Dendritic cell treated with granulocyte-macrophage colony-stimulating factor and Interleukin-4, amounts not matched to agents 40 ng/mL and 50 ng/mL, for 4 days (primary cell): ENCODE results near the gene CD177.
"Not testable (repeated sequence)": the region's sequence is repeated elsewhere in the genome, so short reads cannot be mapped to it uniquely, and the experiment has no call there.

Experiments used
- H3K27ac Mint-ChIP-seq: one replicate; pipeline ENCODE4 v1.8.0; 2022; ENCODE audit warnings: mild to moderate bottlenecking, mixed read lengths
- H3K27me3 Mint-ChIP-seq: one replicate; pipeline ENCODE4 v1.8.0; 2022; ENCODE audit warnings: mild to moderate bottlenecking, mixed read lengths
- H3K36me3 Mint-ChIP-seq: one replicate; pipeline ENCODE4 v1.8.0; 2022; ENCODE audit warnings: low read depth, mixed read lengths
- H3K4me1 Mint-ChIP-seq: one replicate; pipeline ENCODE4 v1.8.0; 2022; ENCODE audit warnings: low read depth, mixed read lengths
- H3K4me3 Mint-ChIP-seq: one replicate; pipeline ENCODE4 v1.8.0; 2022; ENCODE audit warnings: mild to moderate bottlenecking, moderate library complexity, mixed read lengths
- H3K9me3 Mint-ChIP-seq: one replicate; pipeline ENCODE4 v1.8.0; 2022; ENCODE audit warnings: mixed read lengths
- intact Hi-C: fragments of 100-400 bp; cut with micrococcal nuclease; formaldehyde crosslinking; loops from one replicate; pipeline ENCODE4 v1.15.0; 2022

Gene CD177

GRCh38 chr19:43342104-43342503 lies 11.4 kb upstream of the CD177 start:
- H3K27me3 Mint-ChIP-seq, result peaks cover 13% of the 10 kb centered on the region
- H3K9me3 Mint-ChIP-seq, result peaks cover 14% of the 10 kb centered on the region
- intact Hi-C loops, H3K36me3 Mint-ChIP-seq, H3K4me3 Mint-ChIP-seq, H3K27ac Mint-ChIP-seq: not testable (repeated sequence)
- peaks cover 35% of the 10 kb centered on the region for H3K4me1 Mint-ChIP-seq

- intact Hi-C loops, H3K27ac Mint-ChIP-seq, H3K4me3 Mint-ChIP-seq, H3K36me3 Mint-ChIP-seq: not testable (repeated sequence)
- Mint-ChIP-seq H3K4me1 (peaks cover 35% of the 10 kb centered on the region), H3K9me3 (peaks cover 22% of the 10 kb centered on the region), H3K27me3 (peaks cover 12% of the 10 kb centered on the region)
These were observed 9.1 kb upstream of the CD177 start for GRCh38 chr19:43344347-43344925.

- H3K36me3 Mint-ChIP-seq, H3K27ac Mint-ChIP-seq, intact Hi-C loops, H3K4me3 Mint-ChIP-seq: not testable (repeated sequence)
- Mint-ChIP-seq H3K4me1 (peaks cover 17% of the 10 kb centered on the region), H3K9me3 (peaks cover 11% of the 10 kb centered on the region), H3K27me3 (peaks cover 14% of the 10 kb centered on the region)
These were observed 3.7 kb upstream of the CD177 start for GRCh38 chr19:43349813-43350212.

- intact Hi-C loops, result no loop called here
- H3K27me3 Mint-ChIP-seq, result peaks cover 18% of the 10 kb centered on the region
- H3K9me3 Mint-ChIP-seq, result peaks cover 7% of the 10 kb centered on the region
- no peak overlapping the region for H3K27ac Mint-ChIP-seq
- no peaks in the 10 kb centered on the region for H3K36me3 Mint-ChIP-seq
- peaks cover 17% of the 10 kb centered on the region for H3K4me1 Mint-ChIP-seq
- no peak overlapping the region for H3K4me3 Mint-ChIP-seq
These were observed 1.3 kb upstream of the CD177 start for GRCh38 chr19:43351998-43352746.

GRCh38 chr19:43354305-43354627 lies 780 bp downstream of the CD177 start:
- H3K4me3 Mint-ChIP-seq, result no peak overlapping the region
- H3K27me3 Mint-ChIP-seq, result peaks cover 18% of the 10 kb centered on the region
- H3K27ac Mint-ChIP-seq, result no peak overlapping the region
- peaks cover 17% of the 10 kb centered on the region for H3K4me1 Mint-ChIP-seq
- no peaks in the 10 kb centered on the region for H3K36me3 Mint-ChIP-seq
- no peaks in the 10 kb centered on the region for H3K9me3 Mint-ChIP-seq
- intact Hi-C loops, result no loop called here

- H3K27me3 Mint-ChIP-seq, result peaks cover 17% of the 10 kb centered on the region
- intact Hi-C loops, H3K9me3 Mint-ChIP-seq, H3K4me3 Mint-ChIP-seq, H3K27ac Mint-ChIP-seq, H3K36me3 Mint-ChIP-seq: not testable (repeated sequence)
- H3K4me1 Mint-ChIP-seq, result peaks cover 17% of the 10 kb centered on the region
These were observed 3.3 kb downstream of the CD177 start for GRCh38 chr19:43356749-43357148.

- no peaks in the 10 kb centered on the region for H3K9me3 Mint-ChIP-seq
- H3K36me3 Mint-ChIP-seq, result no peaks in the 10 kb centered on the region
- no peaks in the 10 kb centered on the region for H3K4me1 Mint-ChIP-seq
- peaks cover 1% of the 10 kb centered on the region for H3K27me3 Mint-ChIP-seq
- intact Hi-C loops, result no loop called here
- no peak overlapping the region for H3K27ac Mint-ChIP-seq
- H3K4me3 Mint-ChIP-seq, result no peak overlapping the region
These were observed 8.7 kb downstream of the CD177 start for GRCh38 chr19:43362179-43362578.

- no peaks in the 10 kb centered on the region for H3K36me3 Mint-ChIP-seq
- H3K4me3 Mint-ChIP-seq, result no peak overlapping the region
- peaks cover 1% of the 10 kb centered on the region for H3K27me3 Mint-ChIP-seq
- no peaks in the 10 kb centered on the region for H3K4me1 Mint-ChIP-seq
- intact Hi-C loops, result no loop called here
- no peak overlapping the region for H3K27ac Mint-ChIP-seq
- H3K9me3 Mint-ChIP-seq, result no peaks in the 10 kb centered on the region
These were observed 9.3 kb downstream of the CD177 start for GRCh38 chr19:43362745-43363144.

- H3K27ac Mint-ChIP-seq, intact Hi-C loops, H3K9me3 Mint-ChIP-seq: not testable (repeated sequence)
These were observed 12.2 kb downstream of the CD177 start for GRCh38 chr19:43365677-43366076.

GRCh38 chr19:43367822-43368221 lies 14.3 kb downstream of the CD177 start:
- Mint-ChIP-seq H3K27me3 (peaks cover 5% of the 10 kb centered on the region), H3K4me3 (no peak overlapping the region), H3K36me3 (no peaks in the 10 kb centered on the region), H3K9me3 (no peaks in the 10 kb centered on the region), H3K27ac (no peak overlapping the region), H3K4me1 (peaks cover 8% of the 10 kb centered on the region)
- intact Hi-C loops, result no loop called here

More at GRCh38 chr19:43365677-43366076, 12.2 kb downstream of the CD177 start:
- not testable (repeated sequence) for H3K27me3 Mint-ChIP-seq, H3K4me1 Mint-ChIP-seq, H3K4me3 Mint-ChIP-seq, H3K36me3 Mint-ChIP-seq

- H3K9me3 Mint-ChIP-seq, intact Hi-C loops, H3K4me3 Mint-ChIP-seq, H3K36me3 Mint-ChIP-seq, H3K27me3 Mint-ChIP-seq, H3K27ac Mint-ChIP-seq: not testable (repeated sequence)
- H3K4me1 Mint-ChIP-seq, result peaks cover 11% of the 10 kb centered on the region
These were observed 15.4 kb downstream of the CD177 start for GRCh38 chr19:43368897-43369296.

- H3K9me3 Mint-ChIP-seq, result no peaks in the 10 kb centered on the region
- H3K36me3 Mint-ChIP-seq, result no peaks in the 10 kb centered on the region
These were observed 18.4 kb downstream of the CD177 start for GRCh38 chr19:43371909-43372308.

GRCh38 chr19:43372462-43372861 lies 19.0 kb downstream of the CD177 start:
- H3K4me1 Mint-ChIP-seq, result peaks cover 11% of the 10 kb centered on the region
- no peak overlapping the region for H3K4me3 Mint-ChIP-seq
- H3K36me3 Mint-ChIP-seq, result no peaks in the 10 kb centered on the region
- no peak overlapping the region for H3K27ac Mint-ChIP-seq
- intact Hi-C loops, result no loop called here
- peaks cover 4% of the 10 kb centered on the region for H3K27me3 Mint-ChIP-seq
- no peaks in the 10 kb centered on the region for H3K9me3 Mint-ChIP-seq

More at GRCh38 chr19:43371909-43372308, 18.4 kb downstream of the CD177 start:
- intact Hi-C loops, result no loop called here
- no peak overlapping the region for H3K27ac Mint-ChIP-seq
- peaks cover 4% of the 10 kb centered on the region for H3K27me3 Mint-ChIP-seq
- no peak overlapping the region for H3K4me3 Mint-ChIP-seq
- H3K4me1 Mint-ChIP-seq, result peaks cover 11% of the 10 kb centered on the region

GRCh38 chr19:43377624-43378023 lies 24.1 kb downstream of the CD177 start:
- H3K27me3 Mint-ChIP-seq, H3K4me3 Mint-ChIP-seq, H3K27ac Mint-ChIP-seq, intact Hi-C loops, H3K36me3 Mint-ChIP-seq, H3K4me1 Mint-ChIP-seq, H3K9me3 Mint-ChIP-seq: not testable (repeated sequence)

GRCh38 chr19:43380008-43380407 lies 26.5 kb downstream of the CD177 start:
- intact Hi-C loops, result no loop called here
- no peak overlapping the region for H3K27ac Mint-ChIP-seq
- H3K9me3 Mint-ChIP-seq, result no peaks in the 10 kb centered on the region
- no peaks in the 10 kb centered on the region for H3K4me1 Mint-ChIP-seq
- no peaks in the 10 kb centered on the region for H3K36me3 Mint-ChIP-seq
- H3K4me3 Mint-ChIP-seq, result no peak overlapping the region
- H3K27me3 Mint-ChIP-seq, result no peaks in the 10 kb centered on the region
